Esophagus muscularis mucosa (tissue), 4 donors: ENCODE data around the gene KCNH3. TPM values are rescaled to one million over a fixed set of nuclear protein-coding genes. Genes with fewer than 3 reads are reported as not detected.

Experiments
- DNase-seq: peaks from one replicate; pipeline ENCODE4 v3.0.0-alpha.2; 2017; ENCODE audit errors: extremely low spot score
- H3K27ac ChIP-seq, 4 donors: fragments of 200-600 bp; sonication (generic); replicated peaks in 1 of 4; 1 replicate in 3 of 4; 2 replicates in 1 of 4; pipeline ENCODE4 v1.5.1; 2016 to 2019; ENCODE audit warnings: mild to moderate bottlenecking in 1 of 4
- H3K27me3 ChIP-seq, 4 donors: fragments of 200-600 bp; sonication (generic); one replicate each; pipeline versions ENCODE4 v1.5.1 to v1.6.0; 2016 to 2019
- H3K36me3 ChIP-seq, 4 donors: fragments of 200-600 bp; sonication (generic); one replicate each; pipeline ENCODE4 v1.5.1; 2016 to 2019
- H3K4me1 ChIP-seq, 4 donors: fragments of 200-600 bp; sonication (generic); one replicate each; pipeline ENCODE4 v1.5.1; 2016 to 2019
- H3K4me3 ChIP-seq, 4 donors: fragments of 200-600 bp; sonication (generic); 1 replicate in 2 of 4; 2 replicates in 2 of 4; pipeline ENCODE4 v1.5.1; 2016 to 2019; ENCODE audit warnings: mild to moderate bottlenecking in 4 of 4, moderate library complexity in 1 of 4
- H3K9me3 ChIP-seq, 4 donors: fragments of 200-600 bp; sonication (generic); 1 replicate in 3 of 4; 2 replicates in 1 of 4; pipeline ENCODE4 v1.5.1; 2016 to 2019
- EP300 ChIP-seq: sonication (generic); formaldehyde crosslinking; IDR thresholded peaks from one replicate; pipeline ENCODE4 v1.6.1; 2017; ENCODE audit warnings: antibody characterized with exemption
- POLR2A ChIP-seq: fragments of 450-650 bp; IDR thresholded peaks from one replicate; pipeline ENCODE4 v1.6.1; 2017; ENCODE audit warnings: antibody characterized with exemption, moderate library complexity, mild to moderate bottlenecking, low read depth
- POLR2AphosphoS5 ChIP-seq, 2 donors: sonication (generic); formaldehyde crosslinking; IDR thresholded peaks; one replicate each; pipeline ENCODE4 v1.6.1; 2017; ENCODE audit warnings: antibody characterized with exemption in 2 of 2
- WGBS: methylation state at CpG from one replicate; pipeline ENCODE4 v1.1.5; 2018; 5-methylcytosine and 5-hydroxymethylcytosine counted together
- intact Hi-C: fragments of 100-400 bp; cut with DNase I; formaldehyde crosslinking; loops from one replicate; pipeline ENCODE4 v1.15.1; 2023
- total RNA-seq, 4 donors: library from RNA; depleted of rRNA; stranded (reverse); fragments of >200 nt; gene quantifications; one replicate each; pipeline versions ENCODE4 v1.1.0 to v1.2.1, GENCODE V29; 2016
- TF ChIP-seq, protein P1 (sequence below), 3 experiments: fragments of 200-600 bp in 2 of 3; fragments of 450-650 bp in 1 of 3; sonication (generic) in 2 of 3; IDR thresholded peaks; one replicate each; pipeline ENCODE4 v1.5.1; 2017 to 2019; ENCODE audit warnings: antibody characterized with exemption in 3 of 3, mild to moderate bottlenecking in 2 of 3, moderate library complexity in 1 of 3

KCNH3 gene
- total RNA-seq, 4 donors from 2014 or later: 0.34 to 0.66 (median 0.65) TPM; not detected in 1

DNA sequence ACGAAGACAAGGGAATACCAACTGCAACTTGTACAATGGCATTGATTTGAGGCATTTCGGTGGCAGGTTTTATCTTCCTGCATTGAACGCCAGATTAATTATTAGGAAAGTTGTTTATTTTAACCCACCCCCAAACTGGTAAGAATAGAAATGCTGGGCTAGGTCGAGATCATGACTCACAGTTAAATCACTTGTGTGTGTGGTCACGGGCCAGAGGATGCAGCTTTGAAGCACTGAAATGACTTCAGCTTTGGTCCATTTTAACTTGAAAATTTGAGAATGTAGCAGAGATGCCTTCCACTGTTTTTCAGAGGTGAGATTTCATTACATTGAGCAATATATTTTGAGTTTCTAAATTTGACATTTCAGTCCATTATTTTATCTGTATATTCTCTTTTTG, 23.6 kb upstream of the KCNH3 start:
- TF ChIP-seq EP300: no peak
- TF ChIP-seq, protein P1, sequence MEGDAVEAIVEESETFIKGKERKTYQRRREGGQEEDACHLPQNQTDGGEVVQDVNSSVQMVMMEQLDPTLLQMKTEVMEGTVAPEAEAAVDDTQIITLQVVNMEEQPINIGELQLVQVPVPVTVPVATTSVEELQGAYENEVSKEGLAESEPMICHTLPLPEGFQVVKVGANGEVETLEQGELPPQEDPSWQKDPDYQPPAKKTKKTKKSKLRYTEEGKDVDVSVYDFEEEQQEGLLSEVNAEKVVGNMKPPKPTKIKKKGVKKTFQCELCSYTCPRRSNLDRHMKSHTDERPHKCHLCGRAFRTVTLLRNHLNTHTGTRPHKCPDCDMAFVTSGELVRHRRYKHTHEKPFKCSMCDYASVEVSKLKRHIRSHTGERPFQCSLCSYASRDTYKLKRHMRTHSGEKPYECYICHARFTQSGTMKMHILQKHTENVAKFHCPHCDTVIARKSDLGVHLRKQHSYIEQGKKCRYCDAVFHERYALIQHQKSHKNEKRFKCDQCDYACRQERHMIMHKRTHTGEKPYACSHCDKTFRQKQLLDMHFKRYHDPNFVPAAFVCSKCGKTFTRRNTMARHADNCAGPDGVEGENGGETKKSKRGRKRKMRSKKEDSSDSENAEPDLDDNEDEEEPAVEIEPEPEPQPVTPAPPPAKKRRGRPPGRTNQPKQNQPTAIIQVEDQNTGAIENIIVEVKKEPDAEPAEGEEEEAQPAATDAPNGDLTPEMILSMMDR (IDR thresholded peaks at IDR 0.05): no peak
- TF ChIP-seq POLR2A: no peak
- no peak for TF ChIP-seq POLR2AphosphoS5 (IDR thresholded peaks at IDR 0.05)
- Histone ChIP-seq H3K4me3 (no peak overlapping the region), H3K4me1 (peaks cover 0 to 5% (median 0%) of the 10 kb centered on the region in 4 donors), H3K9me3 (no peaks in the 10 kb centered on the region), H3K27ac (no peak overlapping the region), H3K36me3 (peaks cover 0 to 23% (median 5%) of the 10 kb centered on the region in 4 donors), H3K27me3 (no peaks in the 10 kb centered on the region)
- peak; percentile 12 for DNase-seq
- intact Hi-C loops: loop anchor here (2.0 to 10.0 kb wide), 2 partner anchors 156 to 230 kb away; no protein-coding TSS in a partner anchor
- 71% methylated on average over 5 of the region's 5 CpGs for WGBS

GRCh38 chr12:49518914-49519573, 19.8 kb upstream of the KCNH3 start:
- Histone ChIP-seq H3K36me3 (peaks cover 0 to 49% (median 18%) of the 10 kb centered on the region in 4 donors), H3K4me3 (no peak overlapping the region), H3K27ac (no peak overlapping the region), H3K4me1 (no peaks in the 10 kb centered on the region), H3K9me3 (no peaks in the 10 kb centered on the region), H3K27me3 (no peaks in the 10 kb centered on the region)
- peak; percentile 37 for DNase-seq
- intact Hi-C loops: loop anchor here (10.0 kb wide), 1 partner anchor 234 kb away; no protein-coding TSS in a partner anchor
- 64% methylated on average over 2 of the region's 2 CpGs for WGBS
- TF ChIP-seq POLR2AphosphoS5 (IDR thresholded peaks at IDR 0.05) (no peak), POLR2A (no peak), EP300 (no peak)
- TF ChIP-seq, protein P1 (IDR thresholded peaks at IDR 0.05): no peak

DNA sequence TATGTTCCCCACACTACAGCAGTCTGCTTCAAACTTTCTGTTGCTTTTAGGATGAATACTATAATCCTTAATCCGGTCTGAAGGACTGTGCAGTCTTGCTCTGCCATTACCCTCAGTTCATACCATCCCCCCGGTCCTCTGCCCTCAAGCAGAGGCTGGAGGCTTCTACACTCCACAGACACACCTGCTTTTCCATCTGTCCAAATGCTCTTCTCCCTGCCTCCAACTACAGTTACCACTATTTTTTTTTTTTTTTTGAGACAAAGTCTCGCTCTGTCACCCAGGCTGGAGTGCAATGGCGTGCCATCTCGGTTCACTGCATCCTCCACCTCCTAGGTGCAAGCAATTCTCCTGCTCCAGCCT, 19.3 kb upstream of the KCNH3 start:
- peaks cover 5 to 52% (median 21%) of the 10 kb centered on the region in 4 donors for H3K36me3 ChIP-seq
- no peaks in the 10 kb centered on the region for H3K27me3 ChIP-seq
- H3K9me3 ChIP-seq: no peaks in the 10 kb centered on the region
- 99% methylated on average over 5 of the region's 5 CpGs for WGBS
- no peaks in the 10 kb centered on the region for H3K4me1 ChIP-seq
- DNase-seq: peak; percentile 4
- H3K27ac ChIP-seq: no peak overlapping the region
- intact Hi-C loops: loop anchor here (10.0 kb wide), 1 partner anchor 235 kb away; no protein-coding TSS in a partner anchor
- H3K4me3 ChIP-seq: no peak overlapping the region
- TF ChIP-seq POLR2A (no peak), EP300 (no peak), POLR2AphosphoS5 (IDR thresholded peaks at IDR 0.05) (no peak)
- TF ChIP-seq, protein P1 (IDR thresholded peaks at IDR 0.05): no peak

GRCh38 chr12:49521389-49521788, 17.4 kb upstream of the KCNH3 start:
- H3K36me3 ChIP-seq: peaks cover 21 to 65% (median 40%) of the 10 kb centered on the region in 4 donors
- H3K27me3 ChIP-seq: no peaks in the 10 kb centered on the region
- no peak overlapping the region for H3K27ac ChIP-seq
- peak; percentile 19 for DNase-seq
- no peaks in the 10 kb centered on the region for H3K4me1 ChIP-seq
- WGBS: 85% methylated on average over 4 of the region's 4 CpGs
- no peak overlapping the region for H3K4me3 ChIP-seq
- TF ChIP-seq POLR2AphosphoS5 (IDR thresholded peaks at IDR 0.05): no peak
- no peak for TF ChIP-seq EP300
- TF ChIP-seq, protein P1 (IDR thresholded peaks at IDR 0.05): no peak
- no peak for TF ChIP-seq POLR2A
- H3K9me3 ChIP-seq: no peaks in the 10 kb centered on the region
- intact Hi-C loops: no loop called here
